Gastroesophageal sphincter (tissue), 3 donors: ENCODE data around the gene HLA-DQA2.

Experiments
- CTCF ChIP-seq, 4 experiments: fragments of 200-600 bp in 2 of 4; fragments of 450-650 bp in 2 of 4; sonication (generic) in 1 of 4; IDR thresholded peaks; one replicate each; pipeline ENCODE4 v1.5.1; 2017 to 2019; ENCODE audit warnings: antibody characterized with exemption in 4 of 4, mild to moderate bottlenecking in 2 of 4, moderate library complexity in 2 of 4
- EP300 ChIP-seq: sonication (generic); formaldehyde crosslinking; IDR thresholded peaks from one replicate; pipeline ENCODE4 v1.6.1; 2017; ENCODE audit warnings: antibody characterized with exemption, mild to moderate bottlenecking
- POLR2A ChIP-seq, 2 donors: fragments of 450-650 bp; IDR thresholded peaks; one replicate each; pipeline ENCODE4 v1.6.1; 2017; ENCODE audit warnings: antibody characterized with exemption in 2 of 2, mild to moderate bottlenecking in 2 of 2, moderate library complexity in 1 of 2
- POLR2AphosphoS5 ChIP-seq: sonication (generic); formaldehyde crosslinking; IDR thresholded peaks from one replicate; pipeline ENCODE4 v1.6.1; 2017; ENCODE audit warnings: antibody characterized with exemption

GRCh38 chr6:32697031-32697430, 44.2 kb upstream of the HLA-DQA2 start:
- TF ChIP-seq CTCF (IDR thresholded peaks at IDR 0.05) (no peak), POLR2AphosphoS5 (no peak), EP300 (no peak), POLR2A (IDR thresholded peaks at IDR 0.05) (no peak)
